HG03469 (cell line): ENCODE measurements around the gene LIPC.

Source experiments
- ATAC-seq: cut with Tn5 transposase; IDR thresholded peaks from one replicate; pipeline ENCODE4 v1.9.1; 2021; ENCODE audit warnings: mild to moderate bottlenecking, moderate library complexity, moderate number of reproducible peaks; ENCODE audit not compliant: unreplicated experiment

Gene LIPC

GRCh38 chr15:58405865-58406264, 25.9 kb upstream of the LIPC start:
- ATAC-seq: no peak

- no peak for ATAC-seq
These were observed 25.0 kb upstream of the LIPC start for GRCh38 chr15:58406811-58407210.

GRCh38 chr15:58407236-58407775, 24.5 kb upstream of the LIPC start:
- ATAC-seq: no peak

- no peak for ATAC-seq
These were observed 24.0 kb upstream of the LIPC start for GRCh38 chr15:58407778-58408177.

GRCh38 chr15:58409861-58410260, 21.9 kb upstream of the LIPC start:
- ATAC-seq: no peak

GRCh38 chr15:58410353-58410752, 21.4 kb upstream of the LIPC start:
- no peak for ATAC-seq

GRCh38 chr15:58413253-58413652, 18.5 kb upstream of the LIPC start:
- ATAC-seq: no peak

GRCh38 chr15:58415636-58416035, 16.2 kb upstream of the LIPC start:
- no peak for ATAC-seq

GRCh38 chr15:58416963-58417362, 14.8 kb upstream of the LIPC start:
- ATAC-seq: no peak

GRCh38 chr15:58418135-58418534, 13.7 kb upstream of the LIPC start:
- ATAC-seq: no peak

GRCh38 chr15:58419803-58420524, 11.8 kb upstream of the LIPC start:
- no peak for ATAC-seq

- ATAC-seq: no peak
These were observed 11.2 kb upstream of the LIPC start for GRCh38 chr15:58420579-58421043.

GRCh38 chr15:58423205-58423604, 8.6 kb upstream of the LIPC start:
- ATAC-seq: no peak

GRCh38 chr15:58423831-58424608, 7.8 kb upstream of the LIPC start:
- ATAC-seq: no peak

GRCh38 chr15:58424722-58425121, 7.1 kb upstream of the LIPC start:
- no peak for ATAC-seq

- no peak for ATAC-seq
These were observed 6.6 kb upstream of the LIPC start for GRCh38 chr15:58425185-58425584.

GRCh38 chr15:58425834-58426233, 6.0 kb upstream of the LIPC start:
- ATAC-seq: no peak

- no peak for ATAC-seq
These were observed 5.3 kb upstream of the LIPC start for GRCh38 chr15:58426501-58426900.

- no peak for ATAC-seq
These were observed 3.8 kb upstream of the LIPC start for GRCh38 chr15:58427987-58428386.

GRCh38 chr15:58430224-58430787, 1.5 kb upstream of the LIPC start:
- ATAC-seq: no peak

- no peak for ATAC-seq
These were observed 610 bp downstream of the LIPC start for GRCh38 chr15:58432401-58432800.
